Activated naive CD4-positive, alpha-beta T cell treated with anti-CD3 and anti-CD28 coated beads, Interleukin-2, amount 50 U/mL, for 16 hours (primary cell): ENCODE results near the gene KRT73.

Experiments used
- DNase-seq: peaks from one replicate; pipeline ENCODE4 v3.0.0-alpha.2; 2020

KRT73 gene

GRCh38 chr12:52561880-52562449 is 56.4 kb downstream of the KRT73 start:
- DNase-seq: no peak

- no peak for DNase-seq
Measured at GRCh38 chr12:52559979-52560378, 58.4 kb downstream of the KRT73 start.

- no peak for DNase-seq
Measured at GRCh38 chr12:52558781-52559445, 59.4 kb downstream of the KRT73 start.
